Vagina (tissue), 2 donors: ENCODE data around the gene ZNF607.

Source experiments
- CTCF ChIP-seq, 3 experiments: fragments of 450-650 bp in 2 of 3; fragments of 200-600 bp in 1 of 3; sonication (generic) in 1 of 3; IDR thresholded peaks; one replicate each; pipeline ENCODE4 v1.5.1; 2017 to 2019; ENCODE audit warnings: antibody characterized with exemption in 3 of 3, mild to moderate bottlenecking in 2 of 3, moderate library complexity in 2 of 3
- POLR2A ChIP-seq, 2 donors: fragments of 450-650 bp; IDR thresholded peaks; one replicate each; pipeline ENCODE4 v1.6.1; 2017; ENCODE audit warnings: antibody characterized with exemption in 2 of 2, mild to moderate bottlenecking in 2 of 2, moderate library complexity in 2 of 2

DNA sequence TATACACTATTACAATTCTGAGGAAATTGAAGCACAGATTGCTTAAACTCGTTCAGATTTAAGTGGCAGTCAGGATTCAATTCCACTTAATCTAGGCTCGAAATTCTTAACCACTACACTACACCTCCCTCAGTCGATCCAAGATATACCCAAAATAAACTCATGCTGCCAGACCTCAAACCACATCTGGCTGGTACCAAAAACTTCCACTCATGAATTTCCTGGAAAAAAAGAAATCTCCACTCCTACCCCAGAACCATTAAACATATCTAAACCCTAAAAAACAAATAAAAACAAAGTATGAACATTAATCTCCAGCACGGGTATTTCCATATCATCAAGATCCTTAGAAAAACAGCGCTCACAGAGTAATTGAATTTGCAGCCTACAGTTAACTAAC, 65.4 kb downstream of the ZNF607 start:
- TF ChIP-seq CTCF (IDR thresholded peaks at IDR 0.05) (no peak), POLR2A (IDR thresholded peaks at IDR 0.05) (no peak)
